ENCODE data around the gene POLRMT.
A peak's percentile ranks its signal among the peaks of the same experiment; 100 is the strongest.

POLRMT gene

DNA sequence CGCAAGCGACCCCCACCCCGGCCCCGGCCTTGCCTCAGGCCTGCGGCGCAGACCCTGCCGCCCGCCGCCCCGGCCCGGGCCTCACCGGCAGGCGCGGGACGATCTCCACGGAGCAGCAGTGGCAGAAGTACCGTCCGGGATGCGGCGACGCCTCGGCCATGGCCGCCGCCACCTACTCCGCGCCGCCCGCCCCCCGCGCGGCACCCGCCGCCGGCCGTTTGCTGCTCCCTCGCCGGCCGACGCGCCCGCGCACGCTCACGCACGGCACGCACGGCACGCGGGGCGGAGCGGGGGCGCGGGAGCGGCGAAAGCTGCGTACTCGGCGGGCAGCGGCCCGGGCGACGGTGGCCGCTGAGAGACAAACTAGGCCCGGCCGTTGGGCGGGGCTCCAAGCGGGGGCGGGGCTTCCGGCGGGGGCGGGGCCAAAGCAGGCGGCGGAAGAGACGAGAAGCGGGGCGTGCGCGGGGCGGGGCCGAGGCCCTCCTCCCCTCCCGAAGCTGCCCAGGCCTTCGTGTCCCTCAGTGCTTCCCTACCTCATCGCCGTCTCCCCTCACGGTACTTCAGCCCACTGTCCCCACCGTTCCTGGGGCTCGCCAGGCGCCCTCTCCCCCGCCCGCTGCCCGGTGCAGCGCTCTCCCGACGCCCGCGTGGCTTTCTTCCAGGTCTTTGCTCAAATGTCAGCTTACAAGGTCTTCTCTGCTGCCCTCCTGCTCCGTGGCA is 29.8 kb upstream of the POLRMT start, which contains the start of gene RNF126:
RNF126 (minus strand) TSS at position 253 of the 720 bp plus-strand sequence; CDS start at position 160, 93 bp downstream.
- DNase-seq (ENCODE audit: low spot score): peak; percentile 94

DNA sequence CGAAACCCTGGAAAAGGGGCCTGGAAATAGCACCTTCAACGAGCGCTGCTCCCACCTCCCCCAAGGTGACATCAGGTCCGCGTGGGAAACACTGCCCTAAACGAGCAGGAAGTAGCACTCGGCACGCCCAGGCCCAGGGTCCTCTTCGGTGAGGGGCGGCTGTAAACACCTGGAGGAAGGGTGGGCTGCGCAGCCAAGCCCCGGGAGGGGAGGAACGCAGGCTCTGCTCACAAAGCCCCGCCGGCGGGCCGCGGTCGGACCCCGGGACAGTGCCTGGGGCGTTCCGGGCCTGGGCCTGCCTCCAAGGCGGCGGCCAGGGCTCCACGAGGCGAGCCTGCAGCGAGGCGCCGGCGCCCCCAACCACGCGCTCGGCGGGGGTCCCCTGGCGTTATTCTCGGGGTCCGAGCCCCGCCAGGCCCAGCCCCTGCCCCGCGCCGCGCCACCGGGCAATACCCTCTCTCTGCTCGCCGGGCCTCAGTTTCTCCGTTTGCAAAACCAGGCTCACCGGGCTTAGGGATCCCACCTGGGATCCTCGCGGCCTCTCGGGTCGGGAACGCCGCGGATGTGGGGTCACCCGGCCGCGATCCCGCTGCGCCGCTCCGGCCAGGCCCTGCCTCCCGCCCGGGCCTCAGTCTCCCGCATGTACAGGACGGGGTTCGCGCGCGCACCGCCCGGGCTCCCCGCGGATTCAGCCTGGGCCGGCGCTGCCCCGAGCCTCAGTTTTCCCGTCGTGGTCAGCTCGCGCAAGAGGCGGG is 29.0 kb upstream of the POLRMT start:
- DNase-seq (ENCODE audit: low spot score): no peak

DNA sequence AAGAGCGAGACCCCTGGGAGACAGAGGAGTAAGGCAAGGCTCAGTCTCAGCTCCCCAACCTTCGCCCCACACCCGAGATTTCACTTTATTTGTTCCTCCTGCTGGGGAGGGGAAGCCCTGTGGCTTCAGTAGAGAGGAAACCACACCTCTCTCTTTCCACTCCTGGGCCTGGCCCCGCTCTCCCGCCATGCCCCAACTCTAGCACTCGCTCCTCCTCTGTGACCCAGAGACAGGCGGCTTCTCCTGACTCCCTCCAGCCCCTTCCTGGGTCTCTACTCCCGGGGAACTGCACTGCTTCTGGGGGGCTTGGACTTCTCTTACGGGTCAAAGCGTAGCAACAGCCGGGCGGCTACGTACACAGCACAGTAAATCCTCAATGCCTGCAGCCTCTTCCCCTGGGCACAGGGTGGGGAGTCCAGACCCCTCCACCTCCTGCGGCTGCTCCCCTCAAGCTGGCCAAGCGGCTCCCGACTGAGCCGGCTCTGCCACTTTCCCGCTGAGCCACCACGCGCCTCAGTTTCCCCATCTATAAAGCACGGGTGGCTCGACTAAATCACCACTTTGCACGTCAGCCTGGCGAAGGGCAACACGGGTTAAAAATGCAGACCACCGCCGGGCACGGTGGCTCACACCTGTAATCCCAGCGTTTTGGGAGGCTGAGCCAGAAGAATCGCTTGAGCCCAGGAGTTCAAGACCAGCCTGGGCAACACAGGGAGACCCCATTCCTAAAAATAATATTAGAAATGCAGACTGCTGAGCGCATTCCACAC is 28.3 kb upstream of the POLRMT start:
- DNase-seq (ENCODE audit: low spot score): no peak

DNA sequence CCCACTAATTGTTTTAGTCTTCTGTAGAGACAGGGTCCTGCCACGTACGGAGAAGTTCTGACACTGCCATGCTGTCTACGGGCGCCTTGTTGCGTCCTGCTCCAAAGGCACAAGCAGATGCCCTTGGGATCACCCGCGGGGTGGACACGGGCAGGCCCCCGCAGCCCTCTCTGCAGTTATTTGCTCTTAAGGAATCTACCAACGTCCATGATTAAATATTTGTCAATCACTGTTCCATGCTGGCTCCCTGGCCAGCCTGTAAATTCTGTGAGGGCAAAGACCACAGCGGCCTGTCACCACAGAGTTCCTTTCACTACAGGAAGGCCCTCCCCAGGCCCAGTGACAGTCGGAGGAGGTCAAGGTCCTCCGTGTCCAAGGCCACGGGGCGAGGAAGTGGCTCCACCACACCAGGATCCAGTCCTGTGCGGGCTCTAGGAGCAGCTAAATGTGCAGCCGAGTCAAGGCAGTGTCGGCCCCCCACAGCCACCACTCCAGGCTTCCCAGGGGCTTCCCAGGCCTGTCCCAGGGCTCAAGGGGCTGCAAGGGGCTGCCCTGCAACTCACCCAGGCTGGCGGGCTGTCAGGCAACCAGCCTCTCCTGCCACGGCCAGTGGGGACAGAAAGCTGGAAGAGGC is 27.6 kb upstream of the POLRMT start:
- DNase-seq (ENCODE audit: low spot score): no peak

DNA sequence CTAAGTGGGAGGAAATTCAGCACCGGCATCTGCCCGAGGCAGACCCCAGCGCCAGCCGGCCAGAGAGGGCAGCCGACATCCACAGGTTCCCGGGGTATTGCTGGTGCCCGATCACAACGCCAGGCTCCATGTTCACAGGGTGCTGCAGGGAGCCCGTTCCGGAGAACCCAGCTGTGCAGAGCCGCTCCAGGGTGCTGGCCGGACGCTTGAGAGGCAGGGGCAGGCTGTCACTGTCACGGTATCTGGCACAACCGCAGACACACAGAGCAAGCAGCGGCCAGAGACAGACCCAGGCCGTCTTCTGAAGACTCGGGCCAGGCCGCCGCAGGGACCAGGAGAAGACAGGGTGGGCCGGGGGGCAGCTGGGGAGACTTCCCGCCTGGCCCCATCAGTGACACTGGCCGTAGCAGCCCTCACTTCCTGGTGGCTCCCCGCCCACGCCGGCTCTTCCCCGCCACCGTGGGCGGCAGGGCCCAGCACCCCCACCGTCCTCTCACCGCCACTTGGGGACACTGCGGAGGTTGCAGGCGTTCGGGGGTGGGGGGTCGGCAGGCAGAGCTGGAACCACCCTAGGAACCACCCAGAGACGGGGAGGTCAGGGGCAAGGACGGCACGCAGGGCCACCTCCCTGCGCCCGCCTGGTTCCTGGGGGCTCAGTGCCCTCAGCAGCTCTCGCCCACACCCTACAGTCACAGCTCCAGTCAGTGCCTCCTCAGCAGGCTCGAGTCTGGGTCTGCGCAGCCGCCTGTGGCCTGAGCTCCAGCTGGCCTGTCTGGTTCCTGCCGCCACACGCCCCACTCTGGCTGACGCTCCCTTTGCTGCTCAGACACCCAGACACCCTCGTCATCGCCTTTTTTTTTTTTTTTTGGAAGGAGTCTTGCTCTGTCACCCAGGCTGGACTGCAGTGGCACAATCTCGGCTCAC is 25.8 kb upstream of the POLRMT start:
- no peak for DNase-seq (ENCODE audit: low spot score)

DNA sequence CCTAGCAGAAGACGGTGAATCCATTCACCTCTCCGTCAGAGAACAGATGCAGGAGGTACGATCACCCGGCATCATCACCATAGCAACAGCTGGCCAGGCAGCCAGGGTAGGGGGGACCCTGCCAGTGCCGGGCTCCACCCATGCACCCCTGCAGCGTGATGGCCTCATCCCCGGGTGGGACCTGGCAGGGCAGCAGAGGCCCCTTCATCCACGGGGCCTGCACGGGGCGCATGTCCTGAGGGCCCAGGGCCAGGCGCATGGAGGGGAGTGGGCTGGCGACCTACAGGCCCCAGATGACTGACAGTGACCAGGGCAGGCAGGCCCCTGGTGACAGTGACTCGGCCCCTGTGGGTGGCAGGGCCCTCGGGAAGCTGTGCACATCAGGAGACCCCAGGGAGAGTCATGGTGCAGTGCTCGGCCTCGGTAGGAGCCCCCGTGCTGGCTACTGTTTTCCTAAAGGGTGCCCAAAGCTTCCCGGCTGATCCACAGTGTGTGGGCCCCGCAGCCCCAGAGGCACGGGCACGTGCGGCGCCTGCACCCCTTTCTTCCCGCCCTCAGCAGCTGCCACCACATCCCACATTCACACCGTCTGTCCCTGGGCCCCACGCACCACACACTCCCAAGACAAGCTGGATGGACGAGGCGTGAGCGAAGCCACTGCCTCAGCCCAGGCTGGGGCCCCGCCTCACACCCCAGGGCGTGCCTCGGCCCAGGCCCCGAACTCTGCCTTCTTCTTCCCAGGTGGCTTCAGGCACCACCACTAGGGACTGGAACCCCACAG is 24.9 kb upstream of the POLRMT start:
- no peak for DNase-seq (ENCODE audit: low spot score)

DNA sequence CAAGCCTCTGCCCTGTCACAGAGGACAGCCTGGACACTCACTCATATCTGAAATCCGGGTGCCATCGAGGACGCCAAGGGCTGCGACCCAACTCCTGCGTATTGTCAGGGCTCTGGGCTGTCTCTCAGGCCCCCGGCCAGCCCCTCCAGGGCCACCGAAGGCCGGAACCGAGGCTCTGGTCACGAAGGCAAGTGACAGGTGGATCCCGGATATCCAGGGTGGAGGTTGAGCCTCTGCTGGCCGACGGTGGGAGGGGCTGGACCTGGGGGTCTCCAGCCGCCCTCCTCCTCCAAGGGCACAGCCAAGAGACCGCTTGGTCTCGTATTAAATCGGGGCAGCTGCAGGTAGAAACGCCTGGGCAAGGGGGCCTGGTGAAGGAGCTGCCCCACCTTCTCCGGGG is 24.3 kb upstream of the POLRMT start:
- DNase-seq (ENCODE audit: low spot score): no peak

DNA sequence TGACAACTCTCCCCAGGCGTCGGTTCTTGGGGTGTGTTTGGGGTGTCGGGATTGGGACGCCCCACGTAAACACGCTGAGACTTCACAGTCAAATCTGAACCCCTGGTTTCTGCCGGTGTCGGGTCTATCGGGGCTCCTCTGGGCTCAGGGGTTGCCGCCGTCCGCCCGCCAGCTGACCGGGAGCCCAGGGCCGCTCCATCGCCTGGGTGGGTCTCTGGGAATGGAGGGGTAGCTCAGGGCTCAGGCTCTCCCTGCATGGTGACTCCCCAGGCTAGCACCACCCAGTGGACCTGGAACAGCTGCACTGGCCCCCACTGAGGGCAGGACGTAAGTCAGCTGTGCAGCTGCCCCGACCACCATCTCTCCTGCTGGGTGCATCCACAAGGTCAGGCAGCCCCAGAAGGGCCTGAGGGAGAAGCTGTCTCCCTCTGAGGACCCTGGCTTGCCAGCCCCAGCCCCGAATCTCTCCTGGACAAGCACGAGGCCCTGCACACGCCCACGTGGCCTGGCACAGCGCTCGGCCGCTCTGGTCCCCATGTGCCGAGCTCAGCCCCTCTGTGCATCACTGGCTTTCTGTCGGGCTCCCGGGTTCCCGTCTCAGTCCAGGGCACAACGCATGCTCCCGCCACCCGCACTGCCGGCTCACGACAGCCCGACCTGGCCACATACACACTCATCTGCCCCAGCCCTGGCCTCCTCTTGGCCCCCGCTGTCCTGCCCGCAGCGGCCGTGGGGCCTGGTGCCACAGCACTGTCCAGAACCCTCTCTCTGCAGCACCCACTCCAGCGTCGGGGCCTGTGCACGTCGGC is 23.6 kb upstream of the POLRMT start:
- no peak for DNase-seq (ENCODE audit: low spot score)

DNA sequence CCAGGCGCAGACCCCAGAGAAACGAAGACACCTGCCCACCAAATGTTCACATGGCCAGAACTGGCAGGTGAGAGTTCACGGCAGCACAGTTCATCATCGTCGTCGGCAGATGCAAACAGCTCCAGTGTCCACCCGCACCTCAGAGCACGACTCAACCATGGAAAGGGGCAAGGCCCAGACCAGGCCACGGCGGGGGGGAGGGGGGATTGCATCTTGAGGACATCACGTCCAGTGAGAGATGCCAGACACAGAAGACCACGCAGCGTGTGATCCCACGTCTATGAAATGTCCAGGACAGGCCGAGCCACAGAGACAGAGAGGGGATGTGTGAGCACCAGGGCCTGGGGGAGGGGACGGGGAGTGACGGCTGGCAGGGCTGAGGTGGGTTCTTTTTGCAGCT is 22.4 kb upstream of the POLRMT start:
- no peak for DNase-seq (ENCODE audit: low spot score)

DNA sequence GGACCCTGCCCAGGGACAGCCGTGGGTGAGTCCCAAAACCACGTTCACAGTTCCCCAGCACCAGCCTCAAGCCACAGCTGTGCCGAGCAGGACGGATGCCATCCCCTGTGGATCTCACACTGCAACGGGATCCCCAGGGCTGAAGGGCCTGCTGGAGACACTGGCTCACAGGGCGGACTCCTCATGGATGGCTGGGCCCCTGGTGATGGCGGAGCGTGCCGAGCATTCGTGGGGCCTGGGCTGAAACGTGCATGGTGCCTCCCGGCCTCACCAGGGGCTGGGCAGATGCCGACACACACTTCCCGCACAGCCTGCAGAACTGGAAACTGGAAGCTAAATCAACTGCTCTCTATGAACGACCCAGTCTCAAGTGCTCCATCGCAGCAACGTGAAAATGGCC is 20.1 kb upstream of the POLRMT start:
- no peak for DNase-seq (ENCODE audit: low spot score)

DNA sequence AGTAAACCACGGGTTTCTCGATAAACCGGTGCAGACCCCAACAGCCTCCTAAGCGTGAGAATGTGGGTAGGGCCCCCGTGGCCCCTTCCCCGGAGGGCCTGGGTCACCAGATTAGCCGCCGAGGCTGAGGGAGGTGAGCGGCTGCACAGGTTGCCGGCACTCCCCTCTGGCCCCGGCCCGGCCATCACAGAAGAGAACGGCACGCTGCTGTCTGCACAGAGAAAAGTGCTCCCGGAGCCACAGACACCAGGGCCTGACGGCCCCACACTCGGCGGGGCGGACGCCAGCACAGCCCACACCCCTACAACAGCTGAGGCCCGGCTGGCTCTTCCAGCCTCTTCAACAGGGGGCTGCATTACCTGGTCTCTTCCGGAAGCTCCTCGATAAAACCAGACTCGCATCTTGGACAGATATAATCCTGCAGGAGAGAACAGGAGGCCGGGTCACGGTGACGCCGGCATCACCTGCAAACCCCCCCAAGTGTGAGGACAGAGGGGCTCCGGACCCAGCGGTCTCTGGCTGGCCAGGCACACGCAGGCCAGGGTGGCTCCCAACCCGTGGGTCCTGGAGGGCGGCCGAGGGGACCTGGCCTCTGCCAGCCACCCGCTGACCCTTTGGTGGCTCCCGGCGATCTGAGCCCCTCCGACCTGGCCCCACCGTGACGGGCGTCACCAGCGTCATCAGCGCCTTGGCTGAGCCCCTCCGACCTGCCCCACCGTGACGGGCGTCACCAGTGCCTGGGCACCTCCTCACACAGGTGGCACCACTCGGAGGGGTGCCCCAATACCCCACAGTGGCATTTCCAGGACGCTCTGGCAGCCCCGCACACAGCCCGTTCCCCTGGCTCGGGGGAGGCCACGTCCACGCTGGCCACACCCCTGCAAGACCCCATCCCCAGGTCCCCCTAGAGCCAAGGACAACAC is 19.4 kb upstream of the POLRMT start:
- DNase-seq (ENCODE audit: low spot score): no peak

DNA sequence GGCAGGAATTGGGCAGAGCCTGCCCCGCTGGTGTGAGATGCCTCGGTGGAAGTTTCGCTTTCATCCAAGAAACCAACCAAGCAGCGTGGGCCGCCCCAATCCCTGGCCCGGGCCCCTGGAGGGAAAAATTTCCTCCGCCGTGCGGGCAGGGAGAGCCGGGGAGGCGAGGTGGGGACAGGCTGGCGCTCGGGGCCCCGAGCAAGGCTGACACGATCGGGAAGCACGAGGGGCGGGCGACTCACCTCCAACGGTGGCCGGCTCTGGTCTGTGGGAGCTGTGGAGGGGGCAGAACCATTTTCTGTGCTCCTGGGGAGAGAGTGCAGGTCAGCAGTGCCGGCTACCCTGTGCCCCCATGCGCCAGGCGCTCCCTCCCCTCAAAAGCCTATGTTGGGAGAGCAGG is 18.7 kb upstream of the POLRMT start:
- no peak for DNase-seq (ENCODE audit: low spot score)

DNA sequence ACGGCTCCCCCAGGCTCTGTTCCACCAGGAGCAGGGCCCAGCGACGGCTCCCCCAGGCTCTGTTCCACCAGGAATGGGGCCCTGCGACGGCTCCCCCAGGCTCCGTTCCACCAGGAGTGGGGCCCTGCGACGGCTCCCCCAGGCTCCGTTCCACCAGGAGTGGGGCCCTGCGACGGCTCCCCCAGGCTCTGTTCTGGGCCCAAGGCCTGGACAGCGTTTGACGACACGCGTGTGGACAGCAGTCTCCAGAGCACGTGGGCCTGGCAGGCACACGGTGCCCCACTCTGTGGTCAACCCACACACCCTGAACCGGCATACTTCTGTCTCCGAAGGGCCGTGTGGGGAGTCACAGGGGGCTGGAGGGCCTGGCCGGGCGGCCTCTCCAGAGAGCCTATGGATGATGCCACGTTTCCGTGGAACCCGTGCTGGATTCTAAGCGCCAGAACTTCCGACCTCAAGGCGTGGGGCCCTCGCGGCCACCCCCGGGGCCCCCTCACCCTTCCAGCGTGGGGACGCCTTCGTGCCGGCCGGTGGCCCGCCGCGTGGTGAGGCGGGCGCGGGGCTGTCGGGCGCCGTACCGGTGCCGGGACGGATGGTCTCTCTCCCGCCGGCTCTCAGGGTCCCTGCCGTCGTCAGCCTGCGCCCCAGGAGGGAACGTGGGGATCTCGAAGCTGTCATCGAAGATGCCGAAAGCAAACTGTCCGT is 17.9 kb upstream of the POLRMT start:
- DNase-seq (ENCODE audit: low spot score): no peak

DNA sequence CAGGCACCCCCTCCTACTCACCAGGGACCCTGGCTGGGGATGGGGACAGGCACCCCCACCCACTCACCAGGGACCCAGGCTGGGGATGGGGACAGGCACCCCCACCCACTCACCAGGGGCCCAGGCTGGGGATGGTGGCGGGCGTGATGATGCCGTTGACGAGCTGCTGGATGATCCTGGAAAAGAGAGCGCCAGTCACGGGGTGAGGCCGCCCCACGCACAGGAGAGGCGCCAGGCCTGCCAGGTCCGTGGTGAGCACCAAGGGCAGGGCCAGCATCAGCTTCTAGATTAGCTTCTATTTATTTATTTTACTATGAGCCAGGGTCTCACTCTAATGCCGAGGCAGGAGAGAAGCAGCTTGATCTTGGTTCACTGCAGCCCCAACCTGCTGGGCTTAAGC is 16.8 kb upstream of the POLRMT start:
- DNase-seq (ENCODE audit: low spot score): no peak

DNA sequence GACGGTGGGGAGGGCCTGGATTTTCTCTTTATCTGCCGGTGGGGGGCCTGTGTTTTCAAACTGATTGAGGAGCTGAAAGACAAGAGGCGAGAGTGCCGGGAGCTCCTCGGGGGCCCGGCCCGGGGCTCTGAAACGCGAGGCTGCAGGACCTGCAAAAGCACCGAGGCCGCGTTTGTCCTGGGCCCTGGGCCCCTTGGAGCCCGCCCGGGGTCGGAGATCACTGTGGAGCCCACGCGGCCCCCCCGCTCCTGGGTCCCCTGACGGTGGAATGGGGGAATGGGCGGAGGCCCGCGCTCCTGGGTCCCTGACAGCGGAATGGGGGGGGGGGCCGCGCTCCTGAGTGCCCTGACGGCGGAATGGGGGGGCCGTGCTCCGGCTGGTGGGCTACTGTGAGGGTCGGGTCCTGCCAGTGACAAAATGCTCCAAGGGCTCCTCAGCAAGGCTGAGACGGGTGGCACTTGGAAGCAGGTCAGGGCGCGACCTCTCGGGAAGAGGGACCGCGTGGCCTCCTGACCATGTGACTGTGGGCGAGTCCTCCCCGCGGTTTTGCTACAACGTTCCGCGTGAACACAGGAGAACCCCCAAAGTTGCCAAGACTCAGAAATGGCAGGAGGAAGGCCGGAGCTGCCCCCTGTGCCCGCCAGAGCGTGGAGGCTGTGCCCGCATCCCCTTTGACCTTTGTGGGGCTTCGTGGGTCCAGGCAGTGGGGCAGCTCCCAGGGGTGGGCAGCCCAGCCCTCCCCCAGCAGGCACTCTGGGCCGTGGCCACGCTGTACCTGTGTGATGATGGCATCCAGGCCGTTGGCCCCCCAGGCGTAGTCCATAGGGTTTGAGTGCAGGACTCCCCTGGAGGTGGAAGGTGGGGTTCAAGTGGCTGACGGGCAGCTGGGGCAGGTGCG is 15.8 kb upstream of the POLRMT start:
- no peak for DNase-seq (ENCODE audit: low spot score)

DNA sequence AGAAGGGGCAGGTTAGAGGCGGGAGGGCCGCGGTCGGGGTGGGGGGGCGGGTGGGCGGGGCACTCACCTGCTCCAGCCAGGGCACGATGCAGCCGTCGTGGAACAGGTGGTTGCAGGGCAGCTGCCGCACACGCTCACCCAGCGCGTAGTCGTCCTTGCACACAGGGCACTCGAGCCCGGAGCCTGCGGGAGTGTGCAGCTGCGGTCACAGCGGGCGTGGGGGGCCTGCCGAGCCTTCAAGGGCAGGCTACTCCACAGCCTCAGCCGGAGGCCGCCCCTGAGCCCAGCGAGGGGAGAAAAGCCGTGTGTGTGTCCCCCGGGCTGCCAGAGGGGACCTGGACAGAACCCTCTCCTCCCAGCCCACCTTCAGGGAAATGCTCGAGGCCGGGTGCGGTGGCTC is 15.0 kb upstream of the POLRMT start:
- no peak for DNase-seq (ENCODE audit: low spot score)

Data from hematopoietic multipotent progenitor cell treated with erythropoietin and hydrocortisone succinate and interleukin-3 and kit ligand, for 17 days (in vitro differentiated cells).